Fibroblast of villous mesenchyme (primary cell): ENCODE measurements around the gene FBLIM1. TPM values are rescaled to one million over a fixed set of nuclear protein-coding genes. Genes with fewer than 3 reads are reported as not detected.

Experiments used
- DNase-seq: peaks from one replicate; pipeline ENCODE4 v3.0.0-alpha.2; 2010; ENCODE audit warnings: low read depth
- H3K4me3 ChIP-seq: 2 replicates; pipeline ENCODE4 v1.5.1; 2011; ENCODE audit warnings: low read depth, mild to moderate bottlenecking, low read length
- CTCF ChIP-seq: IDR thresholded peaks from 2 replicates; pipeline ENCODE4 v1.5.1; 2012; ENCODE audit warnings: low read depth, mild to moderate bottlenecking, low read length; ENCODE audit not compliant: insufficient read depth
- total RNA-seq: library from RNA; depleted of rRNA; stranded (reverse); fragments of >200 nt; gene quantifications from 2 replicates; pipeline ENCODE4 v1.2.3, GENCODE V29; 2012

FBLIM1 gene
- total RNA-seq, 1 donor = 188 TPM

DNA sequence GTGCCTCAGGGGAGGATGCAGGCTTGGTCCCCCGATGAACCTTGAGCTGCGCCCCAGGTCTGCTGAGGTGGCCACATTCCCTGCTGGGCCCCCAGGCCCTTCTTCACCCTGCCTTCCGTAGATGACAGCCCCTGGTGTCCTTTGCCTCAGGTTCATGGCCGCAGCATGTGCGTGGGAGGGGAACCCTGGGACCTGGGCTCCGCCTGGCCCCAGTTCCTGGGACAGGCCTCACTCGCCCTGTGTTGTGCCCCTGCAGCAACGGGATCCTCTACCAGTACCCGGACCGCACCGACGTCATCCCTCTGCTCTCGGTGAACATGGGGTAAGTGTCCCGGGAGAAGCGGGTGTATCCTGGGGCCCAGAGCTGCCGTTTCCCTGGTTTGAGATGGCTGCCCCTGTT lies 27.7 kb upstream of the FBLIM1 start:
- DNase-seq = no peak
- no peak for TF ChIP-seq CTCF
- H3K4me3 ChIP-seq = no peak overlapping the region

GRCh38 chr1:15731735-15732685 lies 26.6 kb upstream of the FBLIM1 start:
- no peak for TF ChIP-seq CTCF
- DNase-seq = no peak

DNA sequence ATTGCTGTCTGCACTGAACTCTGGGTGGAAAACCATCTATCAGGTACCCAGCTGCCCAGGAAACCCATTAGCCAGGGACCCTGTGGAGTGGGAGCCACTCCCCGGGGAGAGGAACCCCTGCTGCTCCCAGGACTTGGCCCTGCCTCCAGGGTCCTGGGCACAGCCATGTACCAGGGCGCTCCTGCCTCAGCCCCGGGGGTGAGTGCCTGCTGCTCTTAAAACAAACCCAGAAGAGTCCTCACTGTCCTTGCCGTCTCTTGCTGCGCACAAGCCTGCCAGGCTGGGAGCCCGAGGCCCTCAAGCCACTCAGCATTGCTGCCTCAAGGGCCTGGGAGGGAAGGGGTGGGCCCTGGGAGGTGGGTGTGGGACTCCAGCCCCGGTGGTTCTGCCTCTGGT lies 25.9 kb upstream of the FBLIM1 start:
- H3K4me3 ChIP-seq = no peak overlapping the region
- no peak for DNase-seq
- no peak for TF ChIP-seq CTCF

More at GRCh38 chr1:15731735-15732685, 26.6 kb upstream of the FBLIM1 start:
- no peak overlapping the region for H3K4me3 ChIP-seq

GRCh38 chr1:15733218-15733725 lies 25.3 kb upstream of the FBLIM1 start:
- no peak for DNase-seq
- no peak for TF ChIP-seq CTCF
- H3K4me3 ChIP-seq = no peak overlapping the region

- no peak for DNase-seq
- no peak overlapping the region for H3K4me3 ChIP-seq
- no peak for TF ChIP-seq CTCF
These were observed 24.8 kb upstream of the FBLIM1 start for GRCh38 chr1:15733726-15734226.

GRCh38 chr1:15734296-15734695 lies 24.3 kb upstream of the FBLIM1 start:
- H3K4me3 ChIP-seq = no peak overlapping the region
- no peak for DNase-seq
- TF ChIP-seq CTCF = no peak
